Body of pancreas (tissue), 4 donors: ENCODE data around the gene IRAK3. TPM values are rescaled to one million over a fixed set of nuclear protein-coding genes. Genes with fewer than 3 reads are reported as not detected.

Experiments used
- ATAC-seq: fragments of 150-250 bp; one replicate; pipeline ENCODE4 v1.9.1; 2016
- DNase-seq, 4 donors: peaks; one replicate each; pipeline ENCODE4 v3.0.0-alpha.2; 2019
- H3K27ac ChIP-seq, 4 donors: fragments of 200-600 bp; sonication (generic); 1 replicate in 3 of 4; 2 replicates in 1 of 4; pipeline versions ENCODE4 v1.5.1 to v1.6.1; 2016 to 2019; ENCODE audit warnings: mild to moderate bottlenecking in 1 of 4, mixed read lengths in 1 of 4, moderate library complexity in 1 of 4
- H3K27me3 ChIP-seq, 2 donors: fragments of 200-600 bp; sonication (generic); one replicate each; pipeline ENCODE4 v1.6.0; 2016; ENCODE audit warnings: mild to moderate bottlenecking in 1 of 2
- H3K36me3 ChIP-seq, 2 donors: fragments of 200-600 bp; sonication (generic); replicated peaks in 1 of 2; 2 replicates each; pipeline ENCODE4 v1.5.1; 2016; ENCODE audit warnings: low read depth in 2 of 2; ENCODE audit not compliant: insufficient read depth in 1 of 2
- H3K4me1 ChIP-seq: fragments of 200-600 bp; sonication (generic); one replicate; pipeline ENCODE4 v1.6.0; 2016
- H3K4me3 ChIP-seq, 2 donors: fragments of 200-600 bp; sonication (generic); 1 replicate in 1 of 2; 2 replicates in 1 of 2; pipeline ENCODE4 v1.5.1; 2016 to 2019
- H3K9me3 ChIP-seq, 3 donors: fragments of 200-600 bp; sonication (generic); 1 replicate in 2 of 3; 2 replicates in 1 of 3; pipeline ENCODE4 v1.5.1; 2016
- CTCF ChIP-seq, 7 experiments: fragments of 450-650 bp in 4 of 7; fragments of 200-600 bp in 3 of 7; sonication (generic) in 3 of 7; IDR thresholded peaks; one replicate each; pipeline ENCODE4 v1.5.1; 2016 to 2019; ENCODE audit warnings: antibody characterized with exemption in 7 of 7
- POLR2A ChIP-seq, 3 donors: fragments of 450-650 bp; IDR thresholded peaks; one replicate each; pipeline ENCODE4 v1.6.1; 2016; ENCODE audit warnings: antibody characterized with exemption in 3 of 3, mild to moderate bottlenecking in 2 of 3
- WGBS, 2 donors: methylation state at CpG; one replicate each; pipeline ENCODE4 v1.1.5; 2017; 5-methylcytosine and 5-hydroxymethylcytosine counted together
- intact Hi-C: fragments of 100-400 bp; cut with DNase I; formaldehyde crosslinking; loops from one replicate; pipeline ENCODE4 v1.15.1; 2023
- total RNA-seq, 2 donors: library from RNA; depleted of rRNA; stranded (reverse); fragments of >200 nt; gene quantifications; one replicate each; pipeline ENCODE4 v1.1.0, GENCODE V29; 2016

IRAK3 gene
- total RNA-seq, 2 donors from 2014 or later: 6.2 to 6.3 TPM

- WGBS, 2 donors: 74 to 80% methylated on average over 3 of the region's 3 CpGs
- DNase-seq: no peak
- no peaks in the 10 kb centered on the region for H3K27me3 ChIP-seq
- no peaks in the 10 kb centered on the region for H3K4me1 ChIP-seq
- ATAC-seq: no peak
- H3K36me3 ChIP-seq: no peaks in the 10 kb centered on the region
- TF ChIP-seq CTCF (IDR thresholded peaks at IDR 0.05): no peak
- TF ChIP-seq POLR2A (IDR thresholded peaks at IDR 0.05): no peak
- no peak overlapping the region for H3K27ac ChIP-seq
- H3K9me3 ChIP-seq: no peaks in the 10 kb centered on the region
- no peak overlapping the region for H3K4me3 ChIP-seq
- intact Hi-C loops: no loop called here
These were observed 93.2 kb downstream of the IRAK3 start for GRCh38 chr12:66282244-66282643.

GRCh38 chr12:66287275-66287674, 98.3 kb downstream of the IRAK3 start:
- no peaks in the 10 kb centered on the region for H3K27me3 ChIP-seq
- ATAC-seq: no peak
- no peak for TF ChIP-seq CTCF (IDR thresholded peaks at IDR 0.05)
- TF ChIP-seq POLR2A (IDR thresholded peaks at IDR 0.05): no peak
- H3K27ac ChIP-seq: no peak overlapping the region
- H3K4me1 ChIP-seq: no peaks in the 10 kb centered on the region
- no peaks in the 10 kb centered on the region for H3K36me3 ChIP-seq
- no peaks in the 10 kb centered on the region for H3K9me3 ChIP-seq
- DNase-seq: no peak
- H3K4me3 ChIP-seq: no peak overlapping the region
- WGBS, 2 donors: 93 to 95% methylated on average over 3 of the region's 3 CpGs
- intact Hi-C loops: no loop called here

- Histone ChIP-seq H3K36me3 (no peaks in the 10 kb centered on the region), H3K9me3 (no peaks in the 10 kb centered on the region), H3K27ac (no peak overlapping the region), H3K4me1 (no peaks in the 10 kb centered on the region), H3K27me3 (no peaks in the 10 kb centered on the region), H3K4me3 (no peak overlapping the region)
- TF ChIP-seq POLR2A (IDR thresholded peaks at IDR 0.05): no peak
- TF ChIP-seq CTCF (IDR thresholded peaks at IDR 0.05): no peak
- DNase-seq (no peak), ATAC-seq (no peak)
- intact Hi-C loops: no loop called here
- WGBS, 2 donors: 77 to 86% methylated on average over 5 of the region's 5 CpGs
These were observed 99.1 kb downstream of the IRAK3 start for GRCh38 chr12:66288121-66288520.

GRCh38 chr12:66289485-66289884, 100.5 kb downstream of the IRAK3 start:
- H3K4me3 ChIP-seq: no peak overlapping the region
- WGBS, 2 donors: 88 to 100% methylated on average over 1 to 2 of the region's 2 CpGs
- no peak for ATAC-seq
- no peaks in the 10 kb centered on the region for H3K4me1 ChIP-seq
- no peak overlapping the region for H3K27ac ChIP-seq
- H3K27me3 ChIP-seq: no peaks in the 10 kb centered on the region
- H3K36me3 ChIP-seq: no peaks in the 10 kb centered on the region
- H3K9me3 ChIP-seq: no peaks in the 10 kb centered on the region
- intact Hi-C loops: no loop called here
- DNase-seq: no peak
- no peak for TF ChIP-seq POLR2A (IDR thresholded peaks at IDR 0.05)
- TF ChIP-seq CTCF (IDR thresholded peaks at IDR 0.05): no peak

- ATAC-seq (no peak), DNase-seq (no peak)
- intact Hi-C loops: no loop called here
- Histone ChIP-seq H3K4me3 (no peak overlapping the region), H3K36me3 (no peaks in the 10 kb centered on the region), H3K9me3 (no peaks in the 10 kb centered on the region), H3K4me1 (no peaks in the 10 kb centered on the region), H3K27ac (no peak overlapping the region), H3K27me3 (no peaks in the 10 kb centered on the region)
- TF ChIP-seq CTCF (IDR thresholded peaks at IDR 0.05) (no peak), POLR2A (IDR thresholded peaks at IDR 0.05) (no peak)
- WGBS, 2 donors: 58 to 73% methylated on average over 2 of the region's 2 CpGs
These were observed 101.7 kb downstream of the IRAK3 start for GRCh38 chr12:66290716-66291200.
